Neuronal stem cell (in vitro differentiated cells): Measurements from ENCODE around the gene DIP2C.
A peak's percentile ranks its signal among the peaks of the same experiment; 100 is the strongest.

Source experiments
- DNase-seq: peaks from one replicate; pipeline ENCODE4 v3.0.0-alpha.2; 2013; ENCODE audit warnings: low spot score
- H2AFZ ChIP-seq: one replicate; pipeline ENCODE4 v1.6.1; 2013; ENCODE audit warnings: mild to moderate bottlenecking, low read length, inconsistent platforms
- H2AK5ac ChIP-seq: 2 replicates; pipeline ENCODE4 v1.6.1; 2013; ENCODE audit warnings: low read depth, mild to moderate bottlenecking, inconsistent platforms, low read length, moderate library complexity, mixed read lengths
- H2BK120ac ChIP-seq: 2 replicates; pipeline ENCODE4 v1.6.1; 2013; ENCODE audit warnings: low read depth, mild to moderate bottlenecking, inconsistent platforms, low read length, moderate library complexity, mixed read lengths
- H2BK12ac ChIP-seq: one replicate; pipeline ENCODE4 v1.6.1; 2013; ENCODE audit warnings: low read length, inconsistent platforms
- H2BK15ac ChIP-seq: 2 replicates; pipeline ENCODE4 v1.6.1; 2013; ENCODE audit warnings: mild to moderate bottlenecking, low read length, inconsistent platforms, mixed read lengths
- H2BK5ac ChIP-seq: one replicate; pipeline ENCODE4 v1.6.1; 2013; ENCODE audit warnings: inconsistent platforms, mild to moderate bottlenecking, low read length, moderate library complexity
- H3K14ac ChIP-seq: one replicate; pipeline ENCODE4 v1.6.1; 2013; ENCODE audit warnings: low read length, inconsistent platforms
- H3K18ac ChIP-seq: 2 replicates; pipeline ENCODE4 v1.6.1; 2013; ENCODE audit warnings: low read length, inconsistent platforms
- H3K23ac ChIP-seq: 2 replicates; pipeline ENCODE4 v1.6.1; 2013; ENCODE audit warnings: low read depth, mild to moderate bottlenecking, mixed read lengths, low read length, inconsistent platforms; ENCODE audit not compliant: poor library complexity
- H3K27ac ChIP-seq: replicated peaks from 3 replicates; pipeline ENCODE4 v1.5.1; 2013; ENCODE audit warnings: low read length, inconsistent platforms
- H3K27me3 ChIP-seq, 3 experiments: 2 replicates each; pipeline ENCODE4 v1.6.1; 2013; ENCODE audit warnings: low read length in 3 of 3, mild to moderate bottlenecking in 2 of 3, inconsistent platforms in 1 of 3, low read depth in 1 of 3, mixed read lengths in 1 of 3, moderate library complexity in 1 of 3; ENCODE audit not compliant: control insufficient read depth in 3 of 3, insufficient read depth in 3 of 3
- H3K36me3 ChIP-seq, 2 donors: replicated peaks in 1 of 2; 2 replicates each; pipeline ENCODE4 v1.6.1; 2013; ENCODE audit warnings: low read length in 2 of 2; ENCODE audit not compliant: control insufficient read depth in 2 of 2, insufficient read depth in 2 of 2
- H3K4ac ChIP-seq: 2 replicates; pipeline ENCODE4 v1.6.1; 2013; ENCODE audit warnings: inconsistent platforms, mild to moderate bottlenecking, low read length, moderate library complexity
- H3K4me1 ChIP-seq, 2 donors: 1 replicate in 1 of 2; 2 replicates in 1 of 2; pipeline ENCODE4 v1.6.1; 2013; ENCODE audit warnings: low read length in 2 of 2, low read depth in 1 of 2; ENCODE audit not compliant: control insufficient read depth in 2 of 2, insufficient read depth in 1 of 2
- H3K4me2 ChIP-seq: one replicate; pipeline ENCODE4 v1.6.1; 2013; ENCODE audit warnings: mild to moderate bottlenecking, low read length, inconsistent platforms; ENCODE audit not compliant: insufficient read depth, poor library complexity, severe bottlenecking
- H3K4me3 ChIP-seq, 2 donors: 2 replicates each; pipeline ENCODE4 v1.5.1; 2013; ENCODE audit warnings: low read length in 2 of 2, mild to moderate bottlenecking in 2 of 2, inconsistent platforms in 1 of 2, moderate library complexity in 1 of 2
- H3K79me1 ChIP-seq: one replicate; pipeline ENCODE4 v1.6.1; 2013; ENCODE audit warnings: low read depth, mild to moderate bottlenecking, inconsistent platforms, low read length, moderate library complexity
- H3K9ac ChIP-seq: one replicate; pipeline ENCODE4 v1.6.1; 2013; ENCODE audit warnings: mild to moderate bottlenecking, low read depth, low read length, inconsistent platforms; ENCODE audit not compliant: poor library complexity
- H3K9me3 ChIP-seq, 2 donors: replicated peaks in 1 of 2; 2 replicates each; pipeline versions ENCODE3 to v1.6.1; 2013; ENCODE audit warnings: low read length in 2 of 2, mild to moderate bottlenecking in 2 of 2, inconsistent platforms in 1 of 2, low read depth in 1 of 2, mixed read lengths in 1 of 2, moderate library complexity in 1 of 2; ENCODE audit not compliant: control insufficient read depth in 2 of 2, insufficient read depth in 1 of 2
- H4K8ac ChIP-seq: one replicate; pipeline ENCODE4 v1.6.1; 2013; ENCODE audit warnings: low read depth, mild to moderate bottlenecking, inconsistent platforms, low read length, moderate library complexity
- H4K91ac ChIP-seq: one replicate; pipeline ENCODE4 v1.6.1; 2013; ENCODE audit warnings: low read length, low read depth, mild to moderate bottlenecking, inconsistent platforms; ENCODE audit not compliant: poor library complexity
- WGBS, 2 donors: extraction: QIAGEN DNeasy Blood & Tissue Kit; methylation state at CpG; one replicate each; pipeline ENCODE4 v1.1.7; 2013; ENCODE audit warnings: missing lambda C conversion rate in 2 of 2, mixed read lengths in 1 of 2; ENCODE audit not compliant: insufficient read length in 2 of 2, insufficient replicate concordance in 1 of 2; ENCODE audit errors: extremely low coverage in 2 of 2; 5-methylcytosine and 5-hydroxymethylcytosine counted together

DIP2C gene

GRCh38 chr10:535051-535450 lies 154.4 kb downstream of the DIP2C start:
- H3K27me3 ChIP-seq = no peaks in the 10 kb centered on the region
- H2BK120ac ChIP-seq = no peak overlapping the region
- WGBS, 2 donors = no CpG with 5 or more reads among the region's 9 CpGs

GRCh38 chr10:534047-534566 lies 155.4 kb downstream of the DIP2C start:
- no peak for DNase-seq

More at GRCh38 chr10:535051-535450, 154.4 kb downstream of the DIP2C start:
- Histone ChIP-seq H3K79me1 (peaks cover 16% of the 10 kb centered on the region), H3K4me1 (peaks cover 0 to 5% of the 10 kb centered on the region in 2 donors), H3K4me2 (no peak overlapping the region), H2BK15ac (no peak overlapping the region), H3K9me3 (no peaks in the 10 kb centered on the region), H3K4me3 (no peak overlapping the region), H4K8ac (no peak overlapping the region), H2BK5ac (no peak overlapping the region), H3K27ac (no peak overlapping the region), H3K14ac (no peak overlapping the region), H2AFZ (no peak overlapping the region), H2BK12ac (no peak overlapping the region), H3K4ac (no peak overlapping the region), H3K18ac (peak overlapping the region; percentile 5), H2AK5ac (no peak overlapping the region), H3K9ac (no peak overlapping the region), H4K91ac (no peak overlapping the region), H3K23ac (no peak overlapping the region), H3K36me3 (no peaks in the 10 kb centered on the region)
- DNase-seq = no peak

GRCh38 chr10:533611-534010 lies 155.9 kb downstream of the DIP2C start:
- no peak overlapping the region for H3K4me3 ChIP-seq
- no peaks in the 10 kb centered on the region for H3K9me3 ChIP-seq
- H4K91ac ChIP-seq = no peak overlapping the region
- H3K4me1 ChIP-seq = peaks cover 0 to 5% of the 10 kb centered on the region in 2 donors
- H3K4ac ChIP-seq = no peak overlapping the region
- no peaks in the 10 kb centered on the region for H3K36me3 ChIP-seq
- H3K27me3 ChIP-seq = no peaks in the 10 kb centered on the region
- no peak overlapping the region for H3K9ac ChIP-seq
- H3K23ac ChIP-seq = no peak overlapping the region
- no peak overlapping the region for H4K8ac ChIP-seq
- no peak overlapping the region for H2AFZ ChIP-seq
- H2AK5ac ChIP-seq = no peak overlapping the region
- no peak overlapping the region for H3K14ac ChIP-seq
- no peak overlapping the region for H2BK15ac ChIP-seq
- no peak overlapping the region for H2BK5ac ChIP-seq
- H3K79me1 ChIP-seq = peaks cover 14% of the 10 kb centered on the region
- no peak overlapping the region for H3K18ac ChIP-seq
- no peak overlapping the region for H2BK120ac ChIP-seq
- DNase-seq = no peak
- no peak overlapping the region for H3K27ac ChIP-seq
- no peak overlapping the region for H2BK12ac ChIP-seq
- no CpG with 5 or more reads among the region's 7 CpGs for WGBS, 2 donors
- H3K4me2 ChIP-seq = no peak overlapping the region

More at GRCh38 chr10:534047-534566, 155.4 kb downstream of the DIP2C start:
- no peak overlapping the region for H2BK5ac ChIP-seq
- peak overlapping the region; percentile 84 for H4K8ac ChIP-seq
- H2BK12ac ChIP-seq = no peak overlapping the region
- peaks cover 16% of the 10 kb centered on the region for H3K79me1 ChIP-seq
- no peak overlapping the region for H3K14ac ChIP-seq
- no peak overlapping the region for H3K27ac ChIP-seq
- no CpG with 5 or more reads among the region's 14 CpGs for WGBS, 2 donors
- H3K9me3 ChIP-seq = no peaks in the 10 kb centered on the region
- peaks cover 0 to 5% of the 10 kb centered on the region in 2 donors for H3K4me1 ChIP-seq
- no peak overlapping the region for H3K4me2 ChIP-seq
- H2AK5ac ChIP-seq = no peak overlapping the region
- no peak overlapping the region for H3K4me3 ChIP-seq
- no peaks in the 10 kb centered on the region for H3K36me3 ChIP-seq
- H3K9ac ChIP-seq = peak overlapping the region; percentile 13
- no peaks in the 10 kb centered on the region for H3K27me3 ChIP-seq
- H2BK120ac ChIP-seq = no peak overlapping the region
- H2AFZ ChIP-seq = no peak overlapping the region
- H4K91ac ChIP-seq = no peak overlapping the region
- no peak overlapping the region for H2BK15ac ChIP-seq
- H3K4ac ChIP-seq = no peak overlapping the region
- H3K23ac ChIP-seq = no peak overlapping the region
- peak overlapping the region; percentile 72 for H3K18ac ChIP-seq

GRCh38 chr10:533186-533585 lies 156.3 kb downstream of the DIP2C start:
- Histone ChIP-seq H3K27ac (no peak overlapping the region), H2BK120ac (no peak overlapping the region), H3K27me3 (no peaks in the 10 kb centered on the region), H3K4me3 (no peak overlapping the region), H3K36me3 (no peaks in the 10 kb centered on the region), H3K4me1 (peaks cover 0 to 5% of the 10 kb centered on the region in 2 donors), H3K18ac (no peak overlapping the region), H3K79me1 (peaks cover 12% of the 10 kb centered on the region), H2BK12ac (no peak overlapping the region), H3K14ac (no peak overlapping the region), H2AK5ac (no peak overlapping the region), H2BK15ac (no peak overlapping the region), H2BK5ac (no peak overlapping the region), H3K9ac (no peak overlapping the region), H2AFZ (no peak overlapping the region), H3K4ac (no peak overlapping the region), H4K8ac (no peak overlapping the region), H3K4me2 (no peak overlapping the region), H4K91ac (no peak overlapping the region), H3K23ac (no peak overlapping the region), H3K9me3 (no peaks in the 10 kb centered on the region)
- no CpG with 5 or more reads among the region's 7 CpGs for WGBS, 2 donors
- DNase-seq = no peak
